Activated CD8-positive, alpha-beta memory T cell treated with anti-CD3 and anti-CD28 coated beads for 24 hours (primary cell): ENCODE data around the gene RPA3.

ENCODE experiments used
- DNase-seq: peaks from one replicate; pipeline ENCODE4 v3.0.0-alpha.2; 2020

Gene RPA3

GRCh38 chr7:7651479-7651878 is 66.9 kb downstream of the RPA3 start:
- DNase-seq, result no peak

GRCh38 chr7:7650682-7651206 is 67.7 kb downstream of the RPA3 start:
- DNase-seq, result no peak

DNA sequence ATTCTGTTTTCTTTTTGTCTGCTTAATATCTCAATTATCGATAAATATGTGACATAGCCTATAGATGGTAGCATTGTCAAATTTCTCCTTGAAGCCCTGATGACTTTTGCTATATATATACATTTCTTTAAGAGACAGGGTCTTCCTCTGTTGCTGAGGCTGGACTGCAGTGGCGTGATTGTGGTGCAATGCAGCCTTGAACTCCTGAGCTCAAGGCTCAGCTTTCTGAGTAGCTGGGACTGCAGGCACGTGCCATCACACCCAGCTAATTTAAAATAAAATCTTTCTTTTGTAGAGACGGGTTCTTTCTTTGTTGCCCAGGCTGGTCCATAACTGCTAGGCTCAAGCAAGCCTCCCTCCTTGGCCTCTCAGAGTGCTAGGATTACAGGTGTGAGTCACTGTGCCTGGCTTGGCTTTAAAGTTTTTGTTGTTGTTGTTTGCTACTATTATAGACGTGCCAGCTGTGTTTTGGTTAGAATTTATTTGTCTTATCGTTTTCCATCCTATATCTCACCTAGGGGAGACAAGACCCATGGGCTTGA is 70.8 kb downstream of the RPA3 start:
- DNase-seq, result no peak

- no peak for DNase-seq
These were observed 76.3 kb downstream of the RPA3 start for GRCh38 chr7:7642081-7642480.

GRCh38 chr7:7641129-7641663 is 77.2 kb downstream of the RPA3 start:
- DNase-seq, result no peak

DNA sequence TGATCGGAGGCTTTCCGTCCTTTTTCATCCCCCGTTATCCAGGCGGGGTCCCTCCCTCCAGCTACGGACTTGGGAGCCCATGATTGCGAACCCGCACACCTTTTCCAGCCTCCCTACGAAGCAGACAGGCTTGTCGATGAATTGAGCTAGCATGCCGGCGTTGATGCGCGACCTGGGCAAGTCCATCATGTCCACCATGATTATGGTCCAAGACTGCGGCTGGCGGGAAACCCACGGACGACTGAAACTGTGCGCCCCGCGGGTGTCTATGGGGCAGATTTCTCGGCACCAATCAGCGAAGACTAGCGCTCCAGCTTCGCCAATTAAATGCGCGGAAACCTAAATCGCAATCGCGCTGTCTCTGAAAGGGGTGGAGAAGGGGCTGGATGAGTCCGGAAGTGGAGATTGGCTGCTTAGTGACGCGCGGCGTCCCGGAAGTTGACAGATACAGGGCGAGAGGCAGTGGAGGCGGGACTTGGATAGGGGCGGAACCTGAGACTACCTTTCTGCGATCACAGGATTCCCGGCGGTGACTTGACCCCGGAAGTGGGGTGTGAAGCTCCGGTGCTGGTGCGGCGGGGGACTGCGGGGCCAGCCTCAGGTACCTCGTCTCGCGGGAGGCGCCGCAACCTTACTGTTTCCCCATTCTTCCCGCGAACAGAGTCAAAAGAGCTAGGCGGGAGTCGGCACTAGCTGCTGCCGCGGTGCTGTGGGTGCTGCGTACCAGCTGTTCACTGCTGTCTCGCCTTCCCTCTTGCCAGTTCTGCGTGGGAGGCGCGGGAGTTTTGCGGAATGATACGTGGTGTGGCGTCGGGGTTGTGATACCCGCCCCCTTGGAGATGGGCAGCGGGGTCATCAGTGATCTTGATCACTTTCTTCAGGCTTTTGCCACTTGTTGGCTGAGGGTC is 77.9 kb downstream of the RPA3 start, which contains the start of gene UMAD1:
UMAD1 (plus strand) TSS at position 532 of the 908 bp plus-strand sequence. CDS start 32,620 bp downstream, outside the sequence.
- peak; percentile 96 for DNase-seq

- DNase-seq, result no peak
These were observed 78.6 kb downstream of the RPA3 start for GRCh38 chr7:7639847-7640220.

DNA sequence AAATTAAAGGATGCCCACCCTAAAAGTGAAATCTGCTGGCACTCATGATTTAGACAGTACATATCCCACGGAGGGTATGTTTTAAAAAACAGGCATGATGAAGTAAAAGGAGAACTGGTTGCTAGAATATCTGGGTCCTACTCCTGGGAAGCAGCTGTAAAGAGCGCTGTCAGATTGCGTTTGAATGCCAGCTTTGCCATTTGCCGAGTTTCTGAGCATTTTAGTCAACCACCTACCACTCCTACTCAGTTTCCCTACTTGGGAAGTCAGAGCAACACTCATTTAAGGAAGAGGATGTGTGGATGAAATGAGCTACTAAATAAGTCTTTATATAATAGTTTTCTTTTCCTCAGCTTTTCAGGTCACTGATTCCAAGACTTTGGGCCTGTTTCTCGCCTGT is 79.0 kb downstream of the RPA3 start:
- DNase-seq, result no peak

DNA sequence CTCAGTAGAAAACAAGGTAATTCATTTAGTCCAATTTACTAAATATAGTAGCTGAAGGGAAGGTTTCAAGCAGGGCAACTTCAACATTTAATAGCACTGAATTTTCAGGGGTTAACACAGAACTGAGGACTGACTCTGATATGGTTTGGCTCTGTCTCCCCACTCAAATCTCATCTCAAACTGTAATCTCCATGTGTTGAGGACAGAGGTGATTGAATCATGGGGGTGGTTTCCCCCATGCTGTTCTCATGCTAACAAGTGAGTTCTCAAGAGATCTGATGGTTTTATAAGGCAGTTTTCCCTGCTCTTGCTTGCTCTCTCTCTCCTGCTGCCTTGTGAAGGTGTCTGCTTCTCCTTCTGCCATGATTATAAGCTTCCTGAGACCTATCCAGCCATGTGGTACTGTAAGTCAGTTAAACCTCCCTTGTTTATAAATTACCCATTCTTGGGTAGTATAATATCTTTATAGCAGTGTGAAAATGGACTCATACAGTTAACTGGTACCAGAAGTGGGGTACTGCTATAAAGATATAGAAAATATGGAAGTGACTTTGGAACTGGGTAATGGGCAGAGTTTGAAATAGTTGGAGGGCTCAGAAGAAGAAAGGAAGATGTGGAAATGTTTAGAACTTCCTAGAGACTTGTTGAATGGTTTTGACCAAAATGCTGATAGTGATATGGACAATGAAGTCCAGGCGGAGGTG is 87.6 kb downstream of the RPA3 start:
- no peak for DNase-seq

- DNase-seq, result no peak
These were observed 89.9 kb downstream of the RPA3 start for GRCh38 chr7:7628476-7628875.

DNA sequence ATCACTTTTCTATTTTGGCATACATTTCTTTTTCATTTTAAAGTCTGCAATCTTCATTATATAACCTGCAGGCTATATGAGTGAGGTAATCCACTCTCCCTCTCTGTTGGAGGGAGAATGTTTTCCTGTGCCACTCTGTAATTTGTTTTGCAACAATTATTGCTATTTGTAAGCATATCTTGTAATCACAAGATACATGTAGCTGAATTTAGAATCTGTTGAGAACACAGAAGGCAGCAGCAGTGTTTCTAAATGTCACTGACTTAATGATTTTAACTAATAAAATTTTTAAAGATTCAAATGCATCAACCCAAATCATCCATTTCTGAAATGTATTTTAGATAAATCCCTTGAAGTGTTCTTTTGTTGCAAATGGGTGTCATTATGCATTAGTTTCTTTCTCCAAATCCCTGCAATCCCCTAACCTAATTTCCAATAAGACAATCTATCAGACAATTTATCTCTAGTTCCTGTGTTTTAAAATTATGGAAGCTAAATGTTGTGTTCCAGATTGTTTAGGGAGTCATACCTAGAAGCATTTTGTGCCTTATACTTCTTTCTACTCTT is 97.7 kb downstream of the RPA3 start:
- no peak for DNase-seq

DNA sequence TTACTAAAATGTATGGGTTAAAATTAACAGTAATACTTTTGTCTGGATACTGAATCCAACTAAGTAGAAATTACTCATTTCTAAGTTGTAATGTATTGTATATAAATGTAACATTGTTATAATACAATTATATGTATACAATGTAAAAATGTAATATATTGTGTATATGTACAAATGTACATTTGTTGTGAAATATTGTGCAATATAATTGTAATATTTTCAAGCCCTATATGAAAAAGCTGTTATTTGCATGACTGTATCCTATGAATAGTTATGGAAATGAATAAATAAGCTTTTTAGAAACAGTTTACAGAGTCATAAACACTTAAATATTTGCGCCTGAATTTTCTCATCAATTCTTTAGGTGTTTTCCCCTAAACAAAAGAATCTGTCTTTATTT is 98.2 kb downstream of the RPA3 start:
- no peak for DNase-seq

DNA sequence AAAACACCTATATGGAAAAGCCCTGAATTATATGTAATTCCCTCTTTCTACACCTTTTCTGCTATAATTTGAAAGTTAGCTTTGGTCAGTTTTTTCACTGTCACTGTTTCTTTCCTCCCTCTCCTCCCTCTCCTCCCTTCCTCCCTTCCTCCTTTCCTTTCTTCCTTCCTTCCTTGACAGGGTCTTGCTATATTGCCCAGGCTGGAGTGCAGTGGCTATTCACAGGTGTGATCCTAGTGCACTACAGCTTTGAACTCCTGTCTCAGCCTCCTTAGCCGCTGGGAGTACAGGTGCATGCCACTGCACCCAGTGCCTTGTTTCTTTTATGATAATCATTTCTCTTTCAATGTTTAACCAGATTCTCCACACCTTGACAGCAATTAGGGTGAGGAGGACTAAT is 100.0 kb downstream of the RPA3 start:
- DNase-seq, result no peak

DNA sequence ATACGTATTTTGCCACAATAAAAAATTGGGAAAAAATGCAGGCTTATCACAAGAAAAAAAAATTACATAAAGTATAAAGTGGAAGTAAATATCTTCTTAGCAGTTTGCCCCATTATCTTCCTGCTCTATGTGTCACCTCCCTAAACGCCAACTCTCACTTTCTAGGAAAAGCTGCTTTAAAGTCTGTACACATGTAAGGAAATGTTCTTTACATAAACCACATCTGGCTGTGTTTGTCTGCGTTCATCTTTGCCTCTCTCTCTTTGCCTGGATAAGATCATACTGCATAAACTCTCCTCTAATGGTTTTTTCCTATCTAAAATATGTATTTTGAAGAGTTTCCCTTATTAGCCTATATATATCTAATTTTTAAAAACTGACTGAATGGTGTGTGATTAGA is 100.9 kb downstream of the RPA3 start:
- DNase-seq, result no peak

GRCh38 chr7:7614018-7614741 is 104.2 kb downstream of the RPA3 start:
- no peak for DNase-seq

- DNase-seq, result no peak
These were observed 105.2 kb downstream of the RPA3 start for GRCh38 chr7:7613210-7613609.

DNA sequence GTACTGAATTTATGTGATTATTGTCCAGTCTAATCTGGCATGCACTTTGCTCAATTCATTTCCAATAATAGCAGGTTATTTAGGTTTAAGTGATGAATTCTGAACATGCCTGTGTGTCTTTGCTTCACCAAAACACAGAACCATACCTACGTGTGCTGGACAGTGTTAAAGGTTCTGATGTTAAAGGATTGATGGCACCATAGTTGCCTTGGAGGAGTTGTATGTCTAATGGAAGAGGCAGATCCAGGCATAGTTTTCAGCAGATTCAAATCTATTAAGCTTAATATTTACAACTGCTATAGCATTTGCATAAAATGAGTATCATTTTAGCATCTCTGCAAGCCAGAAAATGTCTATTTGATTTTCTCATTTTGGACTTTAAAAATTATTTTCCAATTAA is 105.9 kb downstream of the RPA3 start:
- no peak for DNase-seq

- DNase-seq, result no peak
These were observed 109.1 kb downstream of the RPA3 start for GRCh38 chr7:7609330-7609729.

DNA sequence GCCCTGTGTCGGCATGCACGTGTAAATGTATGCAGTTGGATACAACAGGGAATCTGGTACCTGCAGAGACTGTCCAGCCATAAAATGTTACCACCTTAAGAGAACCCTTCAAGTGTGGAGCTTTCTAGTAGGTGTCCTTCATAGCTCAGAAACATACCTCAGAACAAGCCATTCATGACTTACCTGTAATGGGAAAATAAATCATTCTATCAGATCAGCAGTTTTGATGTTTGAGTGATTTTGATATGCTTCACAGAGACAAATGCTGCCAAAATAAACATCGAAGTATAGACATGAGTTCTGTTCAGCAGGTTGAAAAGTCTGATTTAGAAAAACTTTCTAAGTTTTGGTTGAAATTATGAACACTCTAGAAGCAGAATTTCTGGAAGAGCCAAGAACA is 111.4 kb downstream of the RPA3 start:
- no peak for DNase-seq

GRCh38 chr7:7596176-7596575 is 122.2 kb downstream of the RPA3 start:
- DNase-seq, result no peak

DNA sequence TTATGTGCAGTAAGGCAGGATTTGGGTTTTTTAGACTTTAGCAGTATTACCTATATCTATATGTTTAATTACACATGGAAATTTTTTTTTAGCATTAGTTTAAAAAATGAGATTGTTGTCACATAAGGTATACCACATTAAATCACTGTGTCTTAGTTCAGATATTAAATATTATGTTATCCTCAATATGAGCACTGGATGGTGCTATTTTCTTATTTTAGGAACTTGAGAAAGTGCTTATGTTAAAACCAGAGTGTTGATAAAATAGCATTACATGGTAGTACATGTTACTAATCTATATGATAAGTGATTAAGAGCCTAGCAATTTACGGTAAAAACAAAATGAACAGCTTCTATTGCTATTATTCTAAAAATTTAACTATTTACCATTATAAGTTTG is 123.0 kb downstream of the RPA3 start:
- no peak for DNase-seq
